Islet precursor cell (in vitro differentiated cells): ENCODE data around the gene SCMH1.
A peak's percentile ranks its signal among the peaks of the same experiment; 100 is the strongest.
"Not testable (repeated sequence)": the region's sequence is repeated elsewhere in the genome, so short reads cannot be mapped to it uniquely, and the experiment has no call there.

Experiments used
- DNase-seq: peaks from one replicate; pipeline ENCODE4 v3.0.0-alpha.2; 2018

SCMH1 gene

GRCh38 chr1:41144285-41144684, 97.8 kb downstream of the SCMH1 start:
- no peak for DNase-seq

- no peak for DNase-seq
Observed at GRCh38 chr1:41138549-41138948, 103.6 kb downstream of the SCMH1 start.

GRCh38 chr1:41135196-41135947, 106.7 kb downstream of the SCMH1 start:
- no peak for DNase-seq

- not testable (repeated sequence) for DNase-seq
Observed at GRCh38 chr1:41134325-41134724, 107.8 kb downstream of the SCMH1 start.

GRCh38 chr1:41122851-41123518, 119.1 kb downstream of the SCMH1 start:
- peak; percentile 78 for DNase-seq

GRCh38 chr1:41122148-41122547, 120.0 kb downstream of the SCMH1 start:
- DNase-seq: no peak

GRCh38 chr1:41118645-41119044, 123.5 kb downstream of the SCMH1 start:
- no peak for DNase-seq

GRCh38 chr1:41117241-41117640, 124.9 kb downstream of the SCMH1 start:
- DNase-seq: not testable (repeated sequence)

- DNase-seq: no peak
Observed at GRCh38 chr1:41110736-41111135, 131.4 kb downstream of the SCMH1 start.

GRCh38 chr1:41110286-41110685, 131.8 kb downstream of the SCMH1 start:
- DNase-seq: no peak

- peak; percentile 80 for DNase-seq
Observed at GRCh38 chr1:41109310-41110197, 132.6 kb downstream of the SCMH1 start.

- DNase-seq: no peak
Observed at GRCh38 chr1:41108696-41109275, 133.3 kb downstream of the SCMH1 start.

- no peak for DNase-seq
Observed at GRCh38 chr1:41103766-41104165, 138.3 kb downstream of the SCMH1 start.

- no peak for DNase-seq
Observed at GRCh38 chr1:41102653-41103052, 139.5 kb downstream of the SCMH1 start.

- DNase-seq: no peak
Observed at GRCh38 chr1:41101950-41102607, 140.0 kb downstream of the SCMH1 start.

- DNase-seq: no peak
Observed at GRCh38 chr1:41101076-41101475, 141.0 kb downstream of the SCMH1 start.

GRCh38 chr1:41100170-41100569, 141.9 kb downstream of the SCMH1 start:
- DNase-seq: no peak

GRCh38 chr1:41098730-41099460, 143.2 kb downstream of the SCMH1 start:
- DNase-seq: no peak

- no peak for DNase-seq
Observed at GRCh38 chr1:41097105-41097504, 145.0 kb downstream of the SCMH1 start.

GRCh38 chr1:41093826-41094225, 148.3 kb downstream of the SCMH1 start:
- no peak for DNase-seq

- no peak for DNase-seq
Observed at GRCh38 chr1:41086921-41087320, 155.2 kb downstream of the SCMH1 start.

- DNase-seq: no peak
Observed at GRCh38 chr1:41078616-41079015, 163.5 kb downstream of the SCMH1 start.
